Measurements from ENCODE around the gene NUP93. TPM values are rescaled to one million over a fixed set of nuclear protein-coding genes. Genes with fewer than 3 reads are reported as not detected.

The NUP93 gene
- total RNA-seq, 1 experiment from 2014 or later: 144 TPM

- POLR2A ChIA-PET: no interaction called here
- Histone ChIP-seq H3K4me1 (ENCODE audit: control insufficient read depth in 1 of 2, insufficient read depth in 2 of 2, low read length in 2 of 2) (peaks cover 4 to 7% of the 10 kb centered on the region in 2 experiments), H3K9me3 (ENCODE audit: control insufficient read depth in 1 of 2, insufficient read depth in 1 of 2, low read depth in 1 of 2, low read length in 2 of 2) (no peaks in the 10 kb centered on the region), H4K20me1 (ENCODE audit: insufficient read depth) (no peaks in the 10 kb centered on the region), H3K27ac (ENCODE audit: low read depth, low read length) (no peak overlapping the region), H3K79me2 (ENCODE audit: insufficient read depth, low read length) (peaks cover 4% of the 10 kb centered on the region; the same call in 1 of the 2 replicates), H2AFZ (ENCODE audit: low read depth, low read length, poor library complexity, severe bottlenecking) (no peak overlapping the region), H3K9me2 (ENCODE audit: insufficient read depth) (no peaks in the 10 kb centered on the region), H3K36me3 (ENCODE audit: control insufficient read depth in 1 of 2, insufficient read depth in 2 of 2, low read length in 2 of 2) (peaks cover 6 to 13% of the 10 kb centered on the region in 2 experiments; a peak in 3 of 4 replicates), H3K4me2 (ENCODE audit: low read length) (no peak overlapping the region), H3K27me3 (ENCODE audit: insufficient read depth, low read length) (no peaks in the 10 kb centered on the region), H3K4me3 (replicated peaks in 1 of 2; ENCODE audit: low read depth in 1 of 2, low read length in 2 of 2) (no peak overlapping the region), H3K9ac (ENCODE audit: low read length) (no peak overlapping the region)
- no peak for TF ChIP-seq EGR1 (IDR thresholded peaks at IDR 0.05; ENCODE audit: low read depth)
- TF ChIP-seq SIN3A (IDR thresholded peaks at IDR 0.05; ENCODE audit: low read depth): no peak
- TF ChIP-seq MAX (IDR thresholded peaks at IDR 0.05): no peak
- no peak for TF ChIP-seq ZBTB33 (IDR thresholded peaks at IDR 0.05; ENCODE audit: extremely low read depth, insufficient replicate concordance, low read length)
- no peak for TF ChIP-seq JUND (IDR thresholded peaks at IDR 0.05)
- no peak for TF ChIP-seq TCF7L2 (IDR thresholded peaks at IDR 0.05; ENCODE audit: borderline replicate concordance, extremely low read depth, insufficient read depth, insufficient read length)
- no peak for TF ChIP-seq RAD21 (IDR thresholded peaks at IDR 0.05; ENCODE audit: low read depth)
- no peak for TF ChIP-seq REST (IDR thresholded peaks at IDR 0.05; ENCODE audit: low read depth)
- TF ChIP-seq CTCF (IDR thresholded peaks at IDR 0.05 in 2 of 3, conservative IDR thresholded peaks at IDR 0.05 in 1 of 3; ENCODE audit: borderline replicate concordance in 1 of 3, insufficient read depth in 1 of 3, low read depth in 2 of 3, low read length in 2 of 3): no peak
- TF ChIP-seq EZH2phosphoT487 (IDR thresholded peaks at IDR 0.05; ENCODE audit: borderline replicate concordance): no peak
- no peak for TF ChIP-seq POLR2AphosphoS5 (IDR thresholded peaks at IDR 0.05; ENCODE audit: low read depth, low read length)
- no peak for TF ChIP-seq SP1 (IDR thresholded peaks at IDR 0.05; ENCODE audit: low read depth)
- no peak for TF ChIP-seq ZNF274 (IDR thresholded peaks at IDR 0.05; ENCODE audit: low read depth, low read length)
- TF ChIP-seq FOSL1 (IDR thresholded peaks at IDR 0.05; ENCODE audit: low read depth): no peak
- TF ChIP-seq ATF3 (IDR thresholded peaks at IDR 0.05): no peak
- no peak for TF ChIP-seq CEBPB (IDR thresholded peaks at IDR 0.05; ENCODE audit: low read depth)
- no peak for TF ChIP-seq YY1 (IDR thresholded peaks at IDR 0.05; ENCODE audit: extremely low read depth, insufficient replicate concordance, low read depth, low read length)
- no peak for TF ChIP-seq CBX3 (IDR thresholded peaks at IDR 0.05; ENCODE audit: low read depth)
- no peak for TF ChIP-seq ZFX (IDR thresholded peaks at IDR 0.05)
- RAD21 ChIA-PET (ENCODE audit: low non-redundant PET in 1 of 2, low total read pairs in 2 of 2, uncharacterized antibody in 2 of 2, unreplicated experiment in 2 of 2): no interaction called here
- CTCF ChIA-PET: no interaction called here
- DNase-seq (ENCODE audit: low read depth, low spot score) (no peak), ATAC-seq (no peak)
- intact Hi-C loops (cut with micrococcal nuclease): no loop called here
- BruUV-seq (replicated peaks): no TSS peak
Measured at GRCh38 chr16:56817056-56817455, 87.1 kb downstream of the NUP93 start.

Data from HCT116 (cell line).